HepG2 (cell line): ENCODE results near the gene DBN1. TPM values are rescaled to one million over a fixed set of nuclear protein-coding genes. Genes with fewer than 3 reads are reported as not detected.
A peak's percentile ranks its signal among the peaks of the same experiment; 100 is the strongest.

ENCODE experiments used
- ATAC-seq: fragments of 200-7000 bp; cut with Tn5 transposase; 3 replicates; pipeline ENCODE4 v1.9.1; 2020; ENCODE audit warnings: mild to moderate bottlenecking, moderate library complexity
- BruUV-seq: library from RNA; stranded (reverse); fragments of 400-500 nt; replicated peaks from 2 replicates; lab custom pipeline; 2021; lab: Mats Ljungman, UMichigan
- CTCF ChIA-PET: fragments of 300-600 bp; formaldehyde crosslinking; extraction: SDS; loops from one replicate; lab custom pipeline; 2021; ENCODE audit warnings: low total read pairs, inconsistent platforms, low intra/inter-chr PET ratio; lab: Yijun Ruan, JAX
- POLR2A ChIA-PET: fragments of 350-600 bp; sonication (Branson Sonifier 250); formaldehyde crosslinking; loops from one replicate; lab custom pipeline; 2020; ENCODE audit warnings: antibody characterized with exemption, inconsistent platforms; lab: Yijun Ruan, JAX
- DNase-seq: peaks from one replicate; pipeline ENCODE4 v3.0.0-alpha.2; 2015; ENCODE audit warnings: low spot score
- FAIRE-seq: peaks from 3 replicates; lab custom pipeline; 2011; peaks lifted over from hg19 to GRCh38; lab: Jason Lieb, UNC
- H2AFZ ChIP-seq: one replicate; pipeline ENCODE4 v1.6.1; 2011; ENCODE audit warnings: low read length, inconsistent platforms
- H3K27ac ChIP-seq: fragments of 300-600 bp; 3 replicates; pipeline ENCODE4 v1.8.0; 2011; ENCODE audit warnings: mixed run types, mild to moderate bottlenecking, mixed read lengths, low read length, inconsistent platforms; ENCODE audit not compliant: insufficient read depth; ENCODE audit errors: extremely low read length
- H3K27me3 ChIP-seq, 2 experiments: fragments of 200-600 bp in 1 of 2; 2 replicates in 1 of 2; 3 replicates in 1 of 2; pipeline versions ENCODE4 v1.6.0 to v1.8.0; 2011; ENCODE audit warnings: low read length in 2 of 2, mild to moderate bottlenecking in 2 of 2, moderate library complexity in 2 of 2, inconsistent platforms in 1 of 2; ENCODE audit not compliant: insufficient read depth in 2 of 2, control insufficient read depth in 1 of 2
- H3K36me3 ChIP-seq, 2 experiments: fragments of 200-600 bp in 1 of 2; replicated peaks in 1 of 2; 2 replicates in 1 of 2; 3 replicates in 1 of 2; pipeline versions ENCODE4 v1.5.1 to v1.8.0; 2011; ENCODE audit warnings: low read length in 2 of 2, inconsistent platforms in 1 of 2; ENCODE audit not compliant: insufficient read depth in 2 of 2, control insufficient read depth in 1 of 2
- H3K4me1 ChIP-seq: 2 replicates; pipeline ENCODE4 v1.5.1; 2012; ENCODE audit warnings: low read length, inconsistent platforms; ENCODE audit not compliant: insufficient read depth
- H3K4me2 ChIP-seq: 2 replicates; pipeline ENCODE4 v1.6.0; 2011; ENCODE audit warnings: low read depth, low read length, inconsistent platforms
- H3K4me3 ChIP-seq, 3 experiments: fragments of 200-600 bp in 1 of 3; sonication (generic), shearing (Covaris generic) in 1 of 3; replicated peaks in 1 of 3; 2 replicates each; pipeline ENCODE4 v1.5.1; 2011 to 2016; ENCODE audit warnings: low read length in 3 of 3, inconsistent platforms in 2 of 3, low read depth in 2 of 3, mild to moderate bottlenecking in 2 of 3, control low read depth in 1 of 3, mixed read lengths in 1 of 3; ENCODE audit not compliant: insufficient read depth in 1 of 3
- H3K79me2 ChIP-seq: one replicate; pipeline ENCODE4 v1.6.1; 2011; ENCODE audit warnings: low read length, inconsistent platforms; ENCODE audit not compliant: insufficient read depth
- H3K9ac ChIP-seq: 2 replicates; pipeline ENCODE4 v1.6.0; 2011; ENCODE audit warnings: mild to moderate bottlenecking, low read depth, low read length, inconsistent platforms; ENCODE audit not compliant: insufficient read depth
- H3K9me3 ChIP-seq: 2 replicates; pipeline ENCODE4 v1.5.1; 2012; ENCODE audit warnings: mild to moderate bottlenecking, low read length
- H4K20me1 ChIP-seq: 2 replicates; pipeline ENCODE4 v1.6.0; 2011; ENCODE audit warnings: inconsistent platforms, mild to moderate bottlenecking, low read length, moderate library complexity; ENCODE audit not compliant: insufficient read depth
- AGO1 ChIP-seq: fragments of 200-400 bp; formaldehyde crosslinking; IDR thresholded peaks from 2 replicates; pipeline ENCODE4 v1.6.1; 2017; ENCODE audit warnings: mild to moderate bottlenecking, low read depth, low read length, moderate library complexity; ENCODE audit not compliant: poor library complexity, severe bottlenecking
- KDM5B ChIP-seq: sonication (generic); formaldehyde crosslinking; IDR thresholded peaks from 2 replicates; pipeline ENCODE4 v1.4.0; 2020; ENCODE audit warnings: missing genetic modification reagents, mild to moderate bottlenecking, borderline replicate concordance
- KLF9 ChIP-seq: IDR thresholded peaks from 2 replicates; pipeline ENCODE4 v1.6.1; 2016; ENCODE audit warnings: low read depth
- PHF20 ChIP-seq: sonication (generic); formaldehyde crosslinking; IDR thresholded peaks from 2 replicates; pipeline ENCODE4 v1.5.0; 2020; ENCODE audit warnings: mild to moderate bottlenecking, missing genetic modification reagents
- POLR2G ChIP-seq: fragments of 200-400 bp; formaldehyde crosslinking; IDR thresholded peaks from 2 replicates; pipeline ENCODE4 v1.6.1; 2018; ENCODE audit warnings: mild to moderate bottlenecking, low read depth, low read length, moderate library complexity
- ZNF263 ChIP-seq: sonication (generic); formaldehyde crosslinking; IDR thresholded peaks from 2 replicates; pipeline ENCODE4 v1.4.0; 2020; ENCODE audit warnings: missing genetic modification reagents
- WGBS: methylation state at CpG from one replicate; pipeline ENCODE4 v1.1.6; 2017; ENCODE audit warnings: low lambda C conversion rate; 5-methylcytosine and 5-hydroxymethylcytosine counted together
- in situ Hi-C: cut with HindIII; loops from 2 replicates; pipeline ENCODE4 v1.10.0; 2017; ENCODE audit warnings: low pct_unique_long_range_greater_than_20kb; ENCODE audit not compliant: extremely low pct_ligation_motif_present
- intact Hi-C: fragments of 100-400 bp; cut with micrococcal nuclease; formaldehyde crosslinking; loops from one replicate; pipeline ENCODE4 v1.10.0; 2022; ENCODE audit not compliant: unreplicated experiment
- polyA plus RNA-seq, 8 experiments: library from polyadenylated mRNA; depleted of rRNA in 3 of 8; stranded (reverse) in 7 of 8; unstranded in 1 of 8; fragments of >200 nt; fragmentation: Illumina TruSeq in 4 of 8; extraction: Trizol in 4 of 8; gene quantifications; 2 replicates each; pipeline versions ENCODE4 v1.2.1 to v1.2.3, GENCODE V29; 2011 to 2016; ENCODE audit warnings: low read depth in 4 of 8, missing spikeins in 1 of 8, mixed read lengths in 1 of 8; ENCODE audit not compliant: insufficient read depth in 1 of 8
- total RNA-seq, 5 experiments: library from RNA; depleted of rRNA; stranded (reverse); fragments of >200 nt; fragmentation: Illumina TruSeq; extraction: Trizol; gene quantifications; 2 replicates each; pipeline ENCODE4 v1.2.3, GENCODE V29; 2016; ENCODE audit warnings: low read depth in 1 of 5

Gene DBN1
- total and polyA plus RNA-seq, 2 of the 13 experiments (the other 11 are each of a cell fraction or from before 2014, with no cell fraction given), result 27.0 to 37.3 TPM

- Histone ChIP-seq H3K27me3 (no peaks in the 10 kb centered on the region), H2AFZ (no peak overlapping the region), H3K9me3 (no peaks in the 10 kb centered on the region), H3K79me2 (peaks cover 5% of the 10 kb centered on the region), H3K4me2 (no peak overlapping the region), H3K36me3 (peaks cover 0 to 3% of the 10 kb centered on the region in 2 experiments; a peak in 1 of 5 replicates), H3K27ac (no peak overlapping the region), H3K4me3 (no peak overlapping the region), H3K9ac (no peak overlapping the region), H4K20me1 (no peaks in the 10 kb centered on the region), H3K4me1 (peaks cover 51% of the 10 kb centered on the region)
- no peak for FAIRE-seq
- POLR2A ChIA-PET, result interaction anchor here (2.0 kb wide), 1 partner anchor 73 kb away, joined by 6 read pairs; no protein-coding TSS in a partner anchor
- no TSS peak for BruUV-seq
- in situ Hi-C loops, result loop anchor here (25.0 kb wide), 1 partner anchor 339 kb away; no protein-coding TSS in a partner anchor
- intact Hi-C loops, result no loop called here
- 92% methylated on average over 6 of the region's 10 CpGs for WGBS
- TF ChIP-seq ZNF263 (CRISPR knock-in tag) (peak; percentile 15; the same call in 1 of the 2 replicates), KLF9 (no peak)
- CTCF ChIA-PET, result no interaction called here
- ATAC-seq, result no peak
- DNase-seq, result no peak
Measured at GRCh38 chr5:177450667-177451424, 22.6 kb downstream of the DBN1 start.

- ChIA-PET POLR2A (interaction anchor here (2.0 to 4.2 kb wide), 2 partner anchors 45 to 71 kb away, joined by 6 to 19 read pairs; no protein-coding TSS in a partner anchor), CTCF (no interaction called here)
- ATAC-seq (no peak), DNase-seq (no peak), FAIRE-seq (no peak)
- Histone ChIP-seq H3K27me3 (no peaks in the 10 kb centered on the region), H3K4me2 (no peak overlapping the region), H3K36me3 (peaks cover 0 to 3% of the 10 kb centered on the region in 2 experiments; a peak in 1 of 5 replicates), H3K9ac (no peak overlapping the region), H2AFZ (no peak overlapping the region), H3K79me2 (peaks cover 5% of the 10 kb centered on the region), H3K9me3 (no peaks in the 10 kb centered on the region), H4K20me1 (peaks cover 2% of the 10 kb centered on the region; the same call in 1 of the 2 replicates), H3K27ac (no peak overlapping the region), H3K4me3 (no peak overlapping the region), H3K4me1 (peaks cover 66% of the 10 kb centered on the region)
- no TSS peak for BruUV-seq
- intact Hi-C loops (loop anchor here (5.0 kb wide), 1 partner anchor 122 kb away; no protein-coding TSS in a partner anchor), in situ Hi-C loops (loop anchor here (5.0 to 25.0 kb wide), 2 partner anchors 137 to 337 kb away; partner anchors contain the start of gene MXD3)
- 93% methylated on average over 10 of the region's 18 CpGs for WGBS
- TF ChIP-seq PHF20 (CRISPR knock-in tag) (no peak), AGO1 (peak; percentile 56), KDM5B (CRISPR knock-in tag) (no peak), POLR2G (peak; percentile 26)
Measured at GRCh38 chr5:177449140-177450061, 24.0 kb downstream of the DBN1 start.
